CD4-positive, alpha-beta T cell (primary cell): ENCODE measurements around the gene GRIA4. TPM values are rescaled to one million over a fixed set of nuclear protein-coding genes. Genes with fewer than 3 reads are reported as not detected.

Source experiments
- ATAC-seq: fragments of 200-7000 bp; cut with Tn5 transposase; one replicate; pipeline ENCODE4 v1.10.0; 2022; ENCODE audit warnings: mild to moderate bottlenecking; ENCODE audit not compliant: poor library complexity
- CTCF ChIA-PET: fragments of 350-600 bp; sonication (Branson Sonifier 250); formaldehyde crosslinking; loops from one replicate; lab custom pipeline; 2021; ENCODE audit warnings: antibody characterized with exemption, inconsistent platforms; lab: Charles Lee
- POLR2A ChIA-PET: fragments of 350-600 bp; sonication (Branson Sonifier 250); formaldehyde crosslinking; loops from one replicate; lab custom pipeline; 2021; ENCODE audit warnings: antibody characterized with exemption, inconsistent platforms; lab: Charles Lee
- DNase-seq, 14 experiments: peaks; one replicate each; pipeline ENCODE4 v3.0.0-alpha.2; 2013 to 2020; ENCODE audit warnings: mixed read lengths in 2 of 14
- H3K27ac ChIP-seq, 2 donors: one replicate each; pipeline versions ENCODE4 v1.5.1 to v1.7.0; 2013; ENCODE audit warnings: low read length in 2 of 2, low read depth in 1 of 2, mild to moderate bottlenecking in 1 of 2
- H3K27me3 ChIP-seq, 2 experiments: 1 replicate in 1 of 2; 2 replicates in 1 of 2; pipeline versions ENCODE4 v1.6.1 to v1.7.0; 2013; ENCODE audit warnings: low read length in 2 of 2, control low read depth in 1 of 2, mild to moderate bottlenecking in 1 of 2, moderate library complexity in 1 of 2; ENCODE audit not compliant: insufficient read depth in 2 of 2, control insufficient read depth in 1 of 2
- H3K36me3 ChIP-seq: one replicate; pipeline ENCODE4 v1.6.1; 2013; ENCODE audit warnings: low read length, control low read depth; ENCODE audit not compliant: insufficient read depth
- H3K4me1 ChIP-seq: one replicate; pipeline ENCODE4 v1.6.1; 2013; ENCODE audit warnings: low read length, control low read depth; ENCODE audit not compliant: insufficient read depth
- H3K4me3 ChIP-seq: one replicate; pipeline ENCODE4 v1.5.1; 2013; ENCODE audit warnings: mild to moderate bottlenecking, low read length, moderate library complexity
- H3K9me3 ChIP-seq, 2 experiments: 1 replicate in 1 of 2; 2 replicates in 1 of 2; pipeline versions ENCODE4 v1.6.1 to v1.7.0; 2013; ENCODE audit warnings: low read length in 2 of 2, mild to moderate bottlenecking in 2 of 2, control low read depth in 1 of 2, moderate library complexity in 1 of 2; ENCODE audit not compliant: control insufficient read depth in 1 of 2, insufficient read depth in 1 of 2
- H3K27ac Mint-ChIP-seq: one replicate; pipeline ENCODE4 v1.8.0; 2020; ENCODE audit warnings: mixed read lengths
- H3K27me3 Mint-ChIP-seq: one replicate; pipeline ENCODE4 v1.8.0; 2021; ENCODE audit warnings: mixed read lengths
- H3K36me3 Mint-ChIP-seq: one replicate; pipeline ENCODE4 v1.8.0; 2021; ENCODE audit warnings: low read depth, mixed read lengths
- H3K4me1 Mint-ChIP-seq: one replicate; pipeline ENCODE4 v1.8.0; 2021; ENCODE audit warnings: low read depth, mixed read lengths
- H3K4me3 Mint-ChIP-seq: one replicate; pipeline ENCODE4 v1.8.0; 2020; ENCODE audit warnings: mild to moderate bottlenecking, mixed read lengths
- H3K9me3 Mint-ChIP-seq: one replicate; pipeline ENCODE4 v1.8.0; 2020; ENCODE audit warnings: mixed read lengths
- intact Hi-C, 2 experiments: fragments of 100-400 bp; cut with DNase I in 1 of 2; cut with micrococcal nuclease in 1 of 2; formaldehyde crosslinking; loops; one replicate each; pipeline versions ENCODE4 v1.15.1 to v1.9.0; 2023 to 2025; cut with DNase I, micrococcal nuclease
- total RNA-seq, 174 experiments: library from RNA in 2 of 174; stranded (reverse) in 2 of 174; gene quantifications; one replicate each; pipeline ENCODE4 v1.2.3 and lab custom pipeline; 2021 to 2026
- TF ChIP-seq, protein P1 (sequence below): fragments of 200-600 bp; IDR thresholded peaks from one replicate; pipeline ENCODE4 v1.8.0; 2022; ENCODE audit warnings: antibody characterized with exemption, mild to moderate bottlenecking

Gene GRIA4
- total RNA-seq, 2 experiments from 2014 or later: not detected

DNA sequence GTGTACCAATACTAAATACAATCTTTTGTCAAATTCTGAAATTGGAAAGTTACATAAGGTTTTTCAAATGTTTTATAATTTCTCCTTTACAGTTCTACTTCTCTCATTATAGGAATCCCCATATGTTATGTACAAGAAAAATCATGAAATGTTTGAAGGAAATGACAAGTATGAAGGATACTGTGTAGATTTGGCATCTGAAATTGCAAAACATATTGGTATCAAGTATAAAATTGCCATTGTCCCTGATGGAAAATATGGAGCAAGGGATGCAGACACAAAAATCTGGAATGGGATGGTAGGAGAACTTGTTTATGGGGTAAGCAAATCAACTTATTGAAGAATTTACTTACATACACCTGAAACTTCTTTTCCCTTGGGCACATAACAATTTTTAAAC lies 308.7 kb downstream of the GRIA4 start:
- CTCF ChIA-PET: no interaction called here
- no peaks in the 10 kb centered on the region for H3K4me1 Mint-ChIP-seq
- H3K9me3 ChIP-seq: no peaks in the 10 kb centered on the region
- TF ChIP-seq, protein P1, sequence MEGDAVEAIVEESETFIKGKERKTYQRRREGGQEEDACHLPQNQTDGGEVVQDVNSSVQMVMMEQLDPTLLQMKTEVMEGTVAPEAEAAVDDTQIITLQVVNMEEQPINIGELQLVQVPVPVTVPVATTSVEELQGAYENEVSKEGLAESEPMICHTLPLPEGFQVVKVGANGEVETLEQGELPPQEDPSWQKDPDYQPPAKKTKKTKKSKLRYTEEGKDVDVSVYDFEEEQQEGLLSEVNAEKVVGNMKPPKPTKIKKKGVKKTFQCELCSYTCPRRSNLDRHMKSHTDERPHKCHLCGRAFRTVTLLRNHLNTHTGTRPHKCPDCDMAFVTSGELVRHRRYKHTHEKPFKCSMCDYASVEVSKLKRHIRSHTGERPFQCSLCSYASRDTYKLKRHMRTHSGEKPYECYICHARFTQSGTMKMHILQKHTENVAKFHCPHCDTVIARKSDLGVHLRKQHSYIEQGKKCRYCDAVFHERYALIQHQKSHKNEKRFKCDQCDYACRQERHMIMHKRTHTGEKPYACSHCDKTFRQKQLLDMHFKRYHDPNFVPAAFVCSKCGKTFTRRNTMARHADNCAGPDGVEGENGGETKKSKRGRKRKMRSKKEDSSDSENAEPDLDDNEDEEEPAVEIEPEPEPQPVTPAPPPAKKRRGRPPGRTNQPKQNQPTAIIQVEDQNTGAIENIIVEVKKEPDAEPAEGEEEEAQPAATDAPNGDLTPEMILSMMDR: no peak
- no peaks in the 10 kb centered on the region for H3K36me3 ChIP-seq
- H3K4me3 Mint-ChIP-seq: no peak overlapping the region
- intact Hi-C loops: no loop called here
- DNase-seq: no peak
- H3K36me3 Mint-ChIP-seq: no peaks in the 10 kb centered on the region
- no peaks in the 10 kb centered on the region for H3K9me3 Mint-ChIP-seq
- ATAC-seq: no peak
- H3K27ac Mint-ChIP-seq: no peak overlapping the region
- H3K27ac ChIP-seq: no peak overlapping the region
- no peaks in the 10 kb centered on the region for H3K4me1 ChIP-seq
- H3K4me3 ChIP-seq: no peak overlapping the region
- POLR2A ChIA-PET: no interaction called here
- H3K27me3 ChIP-seq: no peaks in the 10 kb centered on the region
- H3K27me3 Mint-ChIP-seq: peaks cover 4% of the 10 kb centered on the region

DNA sequence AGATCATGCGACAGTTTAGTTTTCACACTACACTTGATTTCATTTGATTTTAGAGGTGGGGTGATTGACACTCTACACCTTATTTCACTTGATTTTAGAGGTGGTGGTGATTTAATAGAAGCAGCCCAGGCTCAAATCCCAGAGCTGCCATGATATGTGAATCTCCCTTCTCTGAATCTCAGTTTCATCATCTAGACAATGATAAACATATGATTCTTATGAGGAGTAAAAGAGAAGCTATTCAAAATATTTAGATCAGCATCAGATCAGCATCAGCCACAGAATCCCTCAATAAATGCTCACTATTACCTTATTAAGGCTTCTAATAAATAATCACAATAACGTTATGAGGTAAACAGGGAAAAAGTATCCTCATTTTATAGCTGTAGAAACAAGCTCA lies 313.4 kb downstream of the GRIA4 start:
- no peaks in the 10 kb centered on the region for H3K9me3 Mint-ChIP-seq
- H3K36me3 Mint-ChIP-seq: no peaks in the 10 kb centered on the region
- H3K27me3 ChIP-seq: no peaks in the 10 kb centered on the region
- H3K36me3 ChIP-seq: no peaks in the 10 kb centered on the region
- peaks cover 8% of the 10 kb centered on the region for H3K27me3 Mint-ChIP-seq
- H3K27ac ChIP-seq: no peak overlapping the region
- DNase-seq (no peak), ATAC-seq (no peak)
- no peak overlapping the region for H3K4me3 Mint-ChIP-seq
- ChIA-PET POLR2A (no interaction called here), CTCF (no interaction called here)
- intact Hi-C loops: no loop called here
- no peaks in the 10 kb centered on the region for H3K4me1 Mint-ChIP-seq
- no peak overlapping the region for H3K4me3 ChIP-seq
- no peak overlapping the region for H3K27ac Mint-ChIP-seq
- no peaks in the 10 kb centered on the region for H3K4me1 ChIP-seq
- H3K9me3 ChIP-seq: no peaks in the 10 kb centered on the region
- TF ChIP-seq, protein P1: no peak

DNA sequence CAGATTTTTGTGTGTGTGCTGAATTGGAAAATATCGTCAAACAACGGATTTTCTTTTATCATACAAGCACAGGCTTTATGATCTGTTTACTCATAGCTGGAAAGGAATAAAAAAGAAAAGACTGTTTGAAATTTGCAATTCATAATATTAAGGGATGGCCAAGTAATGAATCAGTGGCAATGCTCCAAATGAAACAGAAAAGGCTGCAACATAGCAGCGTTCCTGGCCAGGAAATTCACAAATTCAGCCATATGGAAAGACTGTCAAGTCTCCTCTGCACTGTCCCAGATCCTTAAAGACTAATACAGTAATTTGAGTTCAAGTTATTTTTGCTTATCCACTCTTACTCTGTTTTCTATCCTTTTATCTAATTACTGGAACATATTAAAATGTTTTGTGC lies 313.9 kb downstream of the GRIA4 start:
- TF ChIP-seq, protein P1: no peak
- Mint-ChIP-seq H3K27me3 (peaks cover 8% of the 10 kb centered on the region), H3K36me3 (no peaks in the 10 kb centered on the region), H3K4me3 (no peak overlapping the region), H3K4me1 (no peaks in the 10 kb centered on the region), H3K9me3 (no peaks in the 10 kb centered on the region), H3K27ac (no peak overlapping the region)
- no peak for DNase-seq
- ATAC-seq: no peak
- intact Hi-C loops: no loop called here
- Histone ChIP-seq H3K4me1 (no peaks in the 10 kb centered on the region), H3K36me3 (no peaks in the 10 kb centered on the region), H3K9me3 (no peaks in the 10 kb centered on the region), H3K4me3 (no peak overlapping the region), H3K27ac (no peak overlapping the region), H3K27me3 (no peaks in the 10 kb centered on the region)
- CTCF ChIA-PET: no interaction called here
- POLR2A ChIA-PET: no interaction called here
